Measurements from ENCODE around the gene SSX4B. TPM values are rescaled to one million over a fixed set of nuclear protein-coding genes. Genes with fewer than 3 reads are reported as not detected.
"Not testable (repeated sequence)": the region's sequence is repeated elsewhere in the genome, so short reads cannot be mapped to it uniquely, and the experiment has no call there.

The SSX4B gene
- polyA plus RNA-seq, 2 of the 4 experiments (the other 2 are of a cell fraction) = not detected

DNA sequence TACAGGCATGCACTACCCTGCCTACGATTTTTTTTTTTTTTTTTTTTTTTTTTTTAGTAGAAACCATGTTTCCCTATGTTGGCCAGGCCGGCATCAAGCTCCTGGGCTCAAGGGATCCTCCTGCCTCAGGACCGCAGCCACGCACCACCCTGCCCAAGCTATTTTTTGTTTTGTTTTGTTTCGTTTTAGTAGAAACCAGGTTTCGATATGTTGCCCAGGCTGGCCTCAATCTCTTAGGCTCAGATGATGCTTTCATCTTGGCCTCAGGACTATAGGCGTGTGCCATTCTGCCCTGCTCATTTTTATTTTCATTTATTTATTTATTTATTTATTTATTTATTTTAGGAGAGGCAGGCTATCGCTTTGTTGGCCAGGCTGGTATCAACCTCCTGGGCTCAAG lies 54.1 kb downstream of the SSX4B start:
- ChIA-PET POLR2A (no interaction called here), CTCF (no interaction called here)
- H3K4me2 ChIP-seq = no peak overlapping the region
- H3K9me3 ChIP-seq = no peaks in the 10 kb centered on the region
- no peak overlapping the region for H3K4me3 ChIP-seq
- DNase-seq (ENCODE audit: low read depth in 1 of 2, low spot score in 1 of 2) (no peak), ATAC-seq (no peak), FAIRE-seq (no peak)
- 67% methylated on average over 7 of the region's 8 CpGs for WGBS (ENCODE audit: missing lambda C conversion rate)
- H3K4me1 ChIP-seq = no peaks in the 10 kb centered on the region
- no peak for TF ChIP-seq KDM1A (IDR thresholded peaks at IDR 0.05; ENCODE audit: low read depth)
- TF ChIP-seq POLR2AphosphoS2 (conservative IDR thresholded peaks at IDR 0.05; ENCODE audit: low read length) = no peak
- TF ChIP-seq PHF8 (IDR thresholded peaks at IDR 0.05; ENCODE audit: borderline replicate concordance, low read depth) = no peak
- TF ChIP-seq CBX8 (IDR thresholded peaks at IDR 0.05) = no peak
- no peak for TF ChIP-seq HOXA7 (CRISPR knock-in tag; IDR thresholded peaks at IDR 0.05)
- no peak for TF ChIP-seq PBX3 (IDR thresholded peaks at IDR 0.05)
- no peak for TF ChIP-seq FOSB (CRISPR knock-in tag; IDR thresholded peaks at IDR 0.05)
- TF ChIP-seq HDAC2 (IDR thresholded peaks at IDR 0.05) = no peak
- no peak for TF ChIP-seq HOXB5 (CRISPR knock-in tag; IDR thresholded peaks at IDR 0.05)
- no peak for TF ChIP-seq RCOR1 (IDR thresholded peaks at IDR 0.05; ENCODE audit: low read depth, low read length)
- H3K27ac ChIP-seq = no peak overlapping the region

- ATAC-seq; H3K27ac ChIP-seq; FAIRE-seq; H3K4me1 ChIP-seq; H3K9me3 ChIP-seq; CTCF ChIA-PET; DNase-seq (ENCODE audit: low read depth in 1 of 2, low spot score in 1 of 2); H3K4me2 ChIP-seq; POLR2A ChIA-PET; H3K4me3 ChIP-seq: not testable (repeated sequence)
- 72% methylated on average over 19 of the region's 19 CpGs for WGBS (ENCODE audit: missing lambda C conversion rate)
Observed at GRCh38 chrX:48356315-48357094, 55.3 kb downstream of the SSX4B start, which contains the start of gene SSX3. Gene SSX3, minus strand, starts transcription at chrX:48356703. Its CDS starts 1,454 bp downstream, at chrX:48355249.

Small RNA genes within 50 kb of the gene (small RNA-seq; reads per million reads assigned to genes)
- 0 reads per million in 6 experiments for gene AL606490.4
- 0 reads per million in 6 experiments for gene AL606490.7

Other genes starting within 250 kb of the SSX4B start
- not detected in 2 replicates for gene SSX5, start 215.2 kb downstream of the SSX4B start, polyA plus RNA-seq (2011; rRNA removed)
- gene SSX5, start 215.2 kb downstream of the SSX4B start, polyA plus RNA-seq (2017; fragmentation: RNase III; extraction: RNeasy Plus Mini Kit Qiagen cat#74134 plus additional on column Dnase treatment) = not detected in 3 replicates
- gene SSX1, start 156.6 kb downstream of the SSX4B start, polyA plus RNA-seq (2011; rRNA removed) = not detected in 2 replicates
- not detected in 3 replicates for gene SSX1, start 156.6 kb downstream of the SSX4B start, polyA plus RNA-seq (2017; fragmentation: RNase III; extraction: RNeasy Plus Mini Kit Qiagen cat#74134 plus additional on column Dnase treatment)
- gene SSX3, start 55.3 kb downstream of the SSX4B start, polyA plus RNA-seq (2011; rRNA removed) = not detected in 2 replicates
- gene SSX3, start 55.3 kb downstream of the SSX4B start, polyA plus RNA-seq (2017; fragmentation: RNase III; extraction: RNeasy Plus Mini Kit Qiagen cat#74134 plus additional on column Dnase treatment) = not detected in 3 replicates
- not detected in 2 replicates for gene SSX4, start 28.4 kb downstream of the SSX4B start, polyA plus RNA-seq (2011; rRNA removed)
- not detected in 3 replicates for gene SSX4, start 28.4 kb downstream of the SSX4B start, polyA plus RNA-seq (2017; fragmentation: RNase III; extraction: RNeasy Plus Mini Kit Qiagen cat#74134 plus additional on column Dnase treatment)
- 0.32 and 0.36 TPM in 2 replicates for gene SLC38A5, start 58.3 kb upstream of the SSX4B start, polyA plus RNA-seq (2011; rRNA removed)
- gene SLC38A5, start 58.3 kb upstream of the SSX4B start, polyA plus RNA-seq (2017; fragmentation: RNase III; extraction: RNeasy Plus Mini Kit Qiagen cat#74134 plus additional on column Dnase treatment) = 0.36 to 0.44 TPM (median 0.41 TPM) in 3 replicates
- gene FTSJ1, start 64.2 kb upstream of the SSX4B start, polyA plus RNA-seq (2011; rRNA removed) = 36.2 and 37.1 TPM in 2 replicates
- 71.2 to 75.3 TPM (median 71.3 TPM) in 3 replicates for gene FTSJ1, start 64.2 kb upstream of the SSX4B start, polyA plus RNA-seq (2017; fragmentation: RNase III; extraction: RNeasy Plus Mini Kit Qiagen cat#74134 plus additional on column Dnase treatment)
- gene PORCN, start 97.0 kb upstream of the SSX4B start, polyA plus RNA-seq (2011; rRNA removed) = 9.4 and 13.3 TPM in 2 replicates
- 15.1 to 18.6 TPM (median 16.8 TPM) in 3 replicates for gene PORCN, start 97.0 kb upstream of the SSX4B start, polyA plus RNA-seq (2017; fragmentation: RNase III; extraction: RNeasy Plus Mini Kit Qiagen cat#74134 plus additional on column Dnase treatment)
- 82.9 and 90.8 TPM in 2 replicates for gene EBP, start 109.8 kb upstream of the SSX4B start, polyA plus RNA-seq (2011; rRNA removed)
- gene EBP, start 109.8 kb upstream of the SSX4B start, polyA plus RNA-seq (2017; fragmentation: RNase III; extraction: RNeasy Plus Mini Kit Qiagen cat#74134 plus additional on column Dnase treatment) = 114 to 159 TPM (median 142 TPM) in 3 replicates
- 8.6 and 10.8 TPM in 2 replicates for gene TBC1D25, start 127.8 kb upstream of the SSX4B start, polyA plus RNA-seq (2011; rRNA removed)
- 8.8 to 13.0 TPM (median 11.6 TPM) in 3 replicates for gene TBC1D25, start 127.8 kb upstream of the SSX4B start, polyA plus RNA-seq (2017; fragmentation: RNase III; extraction: RNeasy Plus Mini Kit Qiagen cat#74134 plus additional on column Dnase treatment)
- gene RBM3, start 162.5 kb upstream of the SSX4B start, polyA plus RNA-seq (2011; rRNA removed) = 214 and 337 TPM in 2 replicates
- 345 to 446 TPM (median 353 TPM) in 3 replicates for gene RBM3, start 162.5 kb upstream of the SSX4B start, polyA plus RNA-seq (2017; fragmentation: RNase III; extraction: RNeasy Plus Mini Kit Qiagen cat#74134 plus additional on column Dnase treatment)
- 32.4 and 47.4 TPM in 2 replicates for gene WDR13, start 185.5 kb upstream of the SSX4B start, polyA plus RNA-seq (2011; rRNA removed)
- gene WDR13, start 185.5 kb upstream of the SSX4B start, polyA plus RNA-seq (2017; fragmentation: RNase III; extraction: RNeasy Plus Mini Kit Qiagen cat#74134 plus additional on column Dnase treatment) = 47.1 to 57.3 TPM (median 51.9 TPM) in 3 replicates

Measured in A549 (cell line).